Thoracic aorta (tissue), 2 donors: ENCODE data around the gene SNX27. TPM values are rescaled to one million over a fixed set of nuclear protein-coding genes. Genes with fewer than 3 reads are reported as not detected.
"Not testable (repeated sequence)": the region's sequence is repeated elsewhere in the genome, so short reads cannot be mapped to it uniquely, and the experiment has no call there.

Source experiments
- ATAC-seq: fragments of 150-250 bp; one replicate; pipeline ENCODE4 v1.8.0; 2017; ENCODE audit warnings: low read depth; ENCODE audit not compliant: insufficient number of reproducible peaks, low FRiP score
- DNase-seq: peaks from one replicate; pipeline ENCODE4 v3.0.0-alpha.2; 2020; ENCODE audit warnings: low spot score
- H3K27ac ChIP-seq, 2 donors: fragments of 200-600 bp; sonication (generic); 1 replicate in 1 of 2; 2 replicates in 1 of 2; pipeline ENCODE4 v1.5.1; 2016; ENCODE audit warnings: mild to moderate bottlenecking in 2 of 2, moderate library complexity in 2 of 2
- H3K27me3 ChIP-seq: fragments of 200-600 bp; sonication (generic); replicated peaks from 2 replicates; pipeline ENCODE4 v1.6.0; 2016; ENCODE audit warnings: mild to moderate bottlenecking; ENCODE audit not compliant: insufficient read depth
- H3K36me3 ChIP-seq: fragments of 200-600 bp; sonication (generic); one replicate; pipeline ENCODE4 v1.5.1; 2016
- H3K4me1 ChIP-seq, 2 donors: fragments of 200-600 bp; sonication (generic); 1 replicate in 1 of 2; 2 replicates in 1 of 2; pipeline versions ENCODE4 v1.5.1 to v1.6.0; 2016; ENCODE audit warnings: low read depth in 2 of 2, mild to moderate bottlenecking in 1 of 2; ENCODE audit not compliant: control insufficient read depth in 1 of 2
- H3K4me3 ChIP-seq: fragments of 200-600 bp; sonication (generic); 2 replicates; pipeline ENCODE4 v1.5.1; 2016; ENCODE audit warnings: mild to moderate bottlenecking
- H3K9me3 ChIP-seq: fragments of 200-600 bp; sonication (generic); 2 replicates; pipeline ENCODE4 v1.5.1; 2016
- total RNA-seq, 2 donors: library from RNA; depleted of rRNA; stranded (reverse); fragments of >200 nt; gene quantifications; one replicate each; pipeline versions ENCODE4 v1.1.0 to v1.2.3, GENCODE V29; 2016
- TF ChIP-seq, protein P1 (sequence below): fragments of 200-600 bp; sonication (generic); IDR thresholded peaks from one replicate; pipeline ENCODE4 v1.5.1; 2019; ENCODE audit warnings: antibody characterized with exemption

The SNX27 gene
- total RNA-seq, 2 donors from 2014 or later: 25.6 to 46.7 TPM

DNA sequence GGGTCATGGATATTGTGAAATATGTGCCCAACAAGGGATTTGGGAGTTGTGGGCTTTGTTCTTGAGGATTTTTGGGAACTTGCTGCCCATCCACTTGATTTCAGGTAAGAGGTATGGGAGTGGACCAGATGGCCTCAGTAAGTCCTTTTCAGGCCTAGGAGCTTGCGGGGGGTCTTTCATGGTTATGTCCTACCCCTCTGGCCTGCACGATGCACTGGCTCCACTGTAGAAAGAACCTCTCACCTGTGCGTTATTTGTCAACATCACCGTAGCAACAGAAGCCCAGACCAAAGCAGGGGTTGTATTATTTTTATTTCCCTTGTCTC is 118.1 kb downstream of the SNX27 start:
- no peak for ATAC-seq

DNA sequence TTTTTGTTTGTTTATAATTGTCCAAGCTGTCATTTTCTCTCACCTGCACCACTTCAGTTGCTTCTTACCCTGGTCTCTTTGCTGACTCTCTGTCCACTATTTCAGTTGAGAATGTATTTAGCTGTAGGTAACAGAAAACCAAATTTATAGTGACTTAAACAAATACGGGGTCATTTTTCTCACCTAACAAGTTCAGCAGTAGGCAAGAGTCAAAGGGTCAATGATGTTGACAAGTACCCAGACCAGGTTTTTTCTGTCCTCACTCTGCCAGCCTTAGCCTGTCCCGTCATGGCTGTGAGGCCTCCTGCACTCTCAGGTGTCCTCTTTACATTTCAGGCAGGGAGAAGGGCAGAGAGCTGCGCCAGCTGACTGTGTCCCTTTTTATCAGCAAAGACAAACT is 121.3 kb downstream of the SNX27 start:
- no peak for ATAC-seq
- no peak for DNase-seq
- TF ChIP-seq, protein P1, sequence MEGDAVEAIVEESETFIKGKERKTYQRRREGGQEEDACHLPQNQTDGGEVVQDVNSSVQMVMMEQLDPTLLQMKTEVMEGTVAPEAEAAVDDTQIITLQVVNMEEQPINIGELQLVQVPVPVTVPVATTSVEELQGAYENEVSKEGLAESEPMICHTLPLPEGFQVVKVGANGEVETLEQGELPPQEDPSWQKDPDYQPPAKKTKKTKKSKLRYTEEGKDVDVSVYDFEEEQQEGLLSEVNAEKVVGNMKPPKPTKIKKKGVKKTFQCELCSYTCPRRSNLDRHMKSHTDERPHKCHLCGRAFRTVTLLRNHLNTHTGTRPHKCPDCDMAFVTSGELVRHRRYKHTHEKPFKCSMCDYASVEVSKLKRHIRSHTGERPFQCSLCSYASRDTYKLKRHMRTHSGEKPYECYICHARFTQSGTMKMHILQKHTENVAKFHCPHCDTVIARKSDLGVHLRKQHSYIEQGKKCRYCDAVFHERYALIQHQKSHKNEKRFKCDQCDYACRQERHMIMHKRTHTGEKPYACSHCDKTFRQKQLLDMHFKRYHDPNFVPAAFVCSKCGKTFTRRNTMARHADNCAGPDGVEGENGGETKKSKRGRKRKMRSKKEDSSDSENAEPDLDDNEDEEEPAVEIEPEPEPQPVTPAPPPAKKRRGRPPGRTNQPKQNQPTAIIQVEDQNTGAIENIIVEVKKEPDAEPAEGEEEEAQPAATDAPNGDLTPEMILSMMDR: no peak

More for the DNA sequence above, 118.1 kb downstream of the SNX27 start:
- no peak overlapping the region for H3K4me3 ChIP-seq
- no peaks in the 10 kb centered on the region for H3K36me3 ChIP-seq
- H3K4me1 ChIP-seq: peaks cover 0 to 15% of the 10 kb centered on the region in 2 donors
- TF ChIP-seq, protein P1: no peak
- H3K27ac ChIP-seq: no peak overlapping the region
- no peaks in the 10 kb centered on the region for H3K27me3 ChIP-seq
- no peaks in the 10 kb centered on the region for H3K9me3 ChIP-seq
- DNase-seq: no peak

DNA sequence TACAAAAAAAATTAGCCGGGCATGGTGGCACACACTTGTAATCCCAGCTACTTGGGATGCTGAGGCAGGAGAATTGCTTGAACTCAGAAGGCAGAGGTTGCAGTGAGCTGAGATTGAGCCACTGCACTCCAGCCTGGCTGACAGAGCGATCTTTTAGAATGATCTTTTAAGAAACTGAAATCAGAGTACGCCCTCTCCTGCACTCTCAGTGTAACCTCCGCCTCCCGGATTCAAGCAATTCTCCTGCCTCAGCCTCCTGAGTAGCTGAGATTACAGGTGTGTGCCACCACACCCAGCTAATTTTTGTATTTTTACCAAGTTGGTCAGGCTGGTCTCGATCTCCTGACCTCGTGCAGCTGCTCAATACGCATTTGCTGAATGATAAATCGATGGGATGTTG is 122.1 kb downstream of the SNX27 start:
- not testable (repeated sequence) for ATAC-seq, H3K4me3 ChIP-seq, H3K4me1 ChIP-seq, H3K27ac ChIP-seq, DNase-seq, H3K36me3 ChIP-seq, H3K9me3 ChIP-seq, H3K27me3 ChIP-seq

More for the DNA sequence above, 121.3 kb downstream of the SNX27 start:
- H3K27ac ChIP-seq: no peak overlapping the region
- H3K4me1 ChIP-seq: peaks cover 0 to 9% of the 10 kb centered on the region in 2 donors
- no peaks in the 10 kb centered on the region for H3K9me3 ChIP-seq
- H3K4me3 ChIP-seq: no peak overlapping the region
- H3K27me3 ChIP-seq: no peaks in the 10 kb centered on the region
- H3K36me3 ChIP-seq: no peaks in the 10 kb centered on the region

DNA sequence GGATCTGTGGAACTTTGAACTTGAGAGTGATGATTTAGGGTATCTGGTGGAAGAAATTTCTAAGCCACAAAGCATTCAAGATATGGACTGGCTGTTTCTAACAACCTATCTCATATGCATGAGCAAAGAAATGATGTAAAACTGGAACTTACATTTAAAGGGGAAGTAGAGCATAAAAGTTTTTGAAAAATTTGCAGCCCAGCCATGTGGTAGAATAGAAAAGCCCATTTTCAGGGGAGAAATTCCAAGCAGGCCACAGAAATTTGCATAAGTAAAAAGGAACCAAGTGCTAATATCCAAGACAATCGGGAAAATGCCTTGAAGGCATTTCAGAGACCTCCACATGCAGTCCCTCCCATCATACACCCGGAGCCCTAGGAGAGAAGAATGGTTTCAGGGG is 125.2 kb downstream of the SNX27 start:
- Histone ChIP-seq H3K4me3 (no peak overlapping the region), H3K27me3 (no peaks in the 10 kb centered on the region)
- ATAC-seq: no peak

DNA sequence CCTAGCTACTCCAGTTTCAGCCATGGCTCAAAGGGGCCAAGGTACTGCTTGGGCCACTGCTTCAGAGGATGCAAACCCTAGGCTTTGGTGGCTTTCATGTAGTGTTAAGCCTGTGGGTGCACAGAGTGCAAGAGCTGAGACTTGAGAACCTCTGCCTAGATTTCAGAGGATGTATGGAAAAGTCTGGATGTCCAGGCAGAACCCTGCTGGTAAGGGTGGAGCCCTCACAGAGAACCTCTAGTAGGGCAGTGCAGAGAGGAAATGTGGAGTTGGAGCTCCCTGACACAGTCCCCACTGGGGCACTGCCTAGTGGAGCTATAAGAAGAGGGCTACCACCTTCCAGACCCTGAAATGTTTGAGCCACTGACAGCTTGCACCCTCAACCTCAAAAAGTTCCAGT is 125.6 kb downstream of the SNX27 start:
- no peak for ATAC-seq
- TF ChIP-seq, protein P1: no peak

More for the DNA sequence above, 125.2 kb downstream of the SNX27 start:
- TF ChIP-seq, protein P1: no peak
- H3K4me1 ChIP-seq: no peaks in the 10 kb centered on the region
- H3K27ac ChIP-seq: no peak overlapping the region
- no peaks in the 10 kb centered on the region for H3K36me3 ChIP-seq
- no peaks in the 10 kb centered on the region for H3K9me3 ChIP-seq
- DNase-seq: no peak

DNA sequence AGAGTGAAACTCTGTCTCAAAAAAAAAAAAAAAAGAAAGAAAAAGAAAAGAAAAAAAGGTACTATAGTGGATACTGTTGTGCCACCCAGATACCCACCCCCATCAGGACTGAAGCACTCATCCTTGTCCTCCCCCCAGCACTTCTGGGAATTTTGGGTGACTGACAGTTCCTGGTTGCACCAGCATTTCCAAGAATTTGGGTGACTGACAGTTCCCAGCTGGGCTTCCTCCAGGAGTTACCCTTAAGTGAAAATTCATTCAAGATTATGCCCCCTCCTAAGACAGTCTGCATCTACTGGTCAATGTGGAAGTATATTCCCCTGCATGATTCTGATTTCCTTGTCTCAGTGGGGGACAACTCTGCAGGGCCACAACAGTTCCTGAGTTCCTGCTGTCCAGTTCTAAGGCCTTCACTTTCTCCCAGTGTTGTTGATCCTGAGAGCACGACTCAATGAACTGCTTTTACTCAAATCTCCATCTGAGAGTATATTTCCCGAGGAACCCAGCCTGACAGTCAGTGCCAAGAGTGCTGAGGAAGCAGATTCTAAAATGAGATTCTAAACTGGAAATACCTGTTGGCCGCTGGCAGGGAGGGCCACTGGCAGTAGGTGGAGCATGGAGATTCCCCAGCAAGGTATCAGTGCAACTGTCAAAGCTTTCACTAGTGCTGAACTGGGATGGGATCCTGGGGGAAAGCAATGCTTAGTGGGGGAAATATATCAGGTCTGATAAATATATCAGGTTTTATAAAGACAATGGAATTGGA is 127.9 kb downstream of the SNX27 start:
- Histone ChIP-seq H3K4me3 (no peak overlapping the region), H3K27ac (no peak overlapping the region)
- ATAC-seq: no peak

More for the DNA sequence above, 125.6 kb downstream of the SNX27 start:
- no peak for DNase-seq
- Histone ChIP-seq H3K27me3 (no peaks in the 10 kb centered on the region), H3K4me1 (no peaks in the 10 kb centered on the region), H3K9me3 (no peaks in the 10 kb centered on the region), H3K27ac (no peak overlapping the region), H3K36me3 (no peaks in the 10 kb centered on the region), H3K4me3 (no peak overlapping the region)

More for the DNA sequence above, 127.9 kb downstream of the SNX27 start:
- Histone ChIP-seq H3K9me3 (no peaks in the 10 kb centered on the region), H3K27me3 (no peaks in the 10 kb centered on the region), H3K36me3 (no peaks in the 10 kb centered on the region), H3K4me1 (no peaks in the 10 kb centered on the region)
- TF ChIP-seq, protein P1: no peak
- DNase-seq: no peak
